NCI-H187 (cell line): ENCODE measurements around the gene NCKAP5.

Experiments used
- DNase-seq, 2 experiments: peaks; one replicate each; lab custom pipeline; 2025; lab: John Stamatoyannopoulos, UW

NCKAP5 gene

GRCh38 chr2:133568172-133568571 lies at the start of gene NCKAP5:
Gene NCKAP5 (minus strand): TSS chr2:133568463. CDS start chr2:133517526, 50,937 bp downstream.
- DNase-seq: no peak

DNA sequence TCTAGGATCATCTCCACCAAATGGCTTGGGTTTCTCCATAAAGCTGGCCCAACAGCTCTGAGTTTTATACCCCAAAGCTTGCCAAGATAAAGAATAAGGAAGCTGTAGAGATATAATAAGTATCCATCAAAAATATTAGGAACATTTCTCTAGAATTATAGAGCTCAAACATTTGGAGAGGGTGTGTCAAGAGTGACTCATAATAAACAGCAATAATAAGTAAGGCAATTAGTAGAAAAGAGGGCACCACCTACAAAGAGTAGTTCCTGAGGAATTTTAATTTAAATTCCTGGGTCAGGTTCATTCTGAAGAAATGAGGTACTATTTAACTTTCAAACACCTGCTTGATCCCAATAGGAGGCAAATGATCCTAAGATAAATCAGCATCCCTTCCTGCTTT lies 41.4 kb upstream of the NCKAP5 start:
- DNase-seq: no peak

DNA sequence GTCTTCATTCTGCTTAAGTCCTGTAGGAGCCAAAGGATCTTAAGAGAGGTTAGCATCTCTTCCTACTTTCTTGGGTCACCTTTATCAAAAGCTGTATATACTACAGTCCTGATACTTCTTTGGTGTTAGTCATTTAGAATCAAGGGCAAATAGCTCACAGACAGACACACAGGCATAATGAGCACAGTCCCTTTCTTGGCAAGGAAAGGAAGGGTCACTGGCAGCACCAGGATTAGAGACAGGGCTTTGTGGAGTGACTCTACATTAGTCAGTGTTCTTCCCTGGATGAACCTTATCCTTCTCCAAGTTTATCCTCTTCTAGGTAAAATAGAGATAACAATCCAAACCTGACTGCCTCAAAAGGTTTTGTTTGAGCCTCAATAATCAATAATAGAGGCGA lies 40.0 kb upstream of the NCKAP5 start:
- no peak for DNase-seq

DNA sequence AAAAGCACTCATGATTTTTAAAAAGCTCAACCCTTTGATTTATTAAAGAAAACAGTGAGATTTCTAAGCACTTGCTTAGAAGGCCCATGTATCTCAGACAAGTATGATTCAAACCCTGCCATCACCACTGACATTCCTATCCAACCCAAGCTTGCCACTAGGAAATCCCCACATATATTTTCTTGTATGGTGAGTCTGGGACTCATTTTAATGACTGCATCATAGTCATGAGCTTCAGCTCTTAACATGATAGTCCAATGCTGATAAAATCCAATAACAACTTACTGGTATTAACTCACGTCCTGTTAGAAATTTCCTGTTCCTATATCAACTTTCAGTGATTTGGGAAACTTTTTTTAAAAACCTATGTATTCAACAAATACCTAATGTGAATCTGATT lies 39.4 kb upstream of the NCKAP5 start:
- DNase-seq: no peak

GRCh38 chr2:133606616-133607015 lies 38.4 kb upstream of the NCKAP5 start:
- no peak for DNase-seq

GRCh38 chr2:133605766-133606137 lies 37.5 kb upstream of the NCKAP5 start:
- DNase-seq: no peak

DNA sequence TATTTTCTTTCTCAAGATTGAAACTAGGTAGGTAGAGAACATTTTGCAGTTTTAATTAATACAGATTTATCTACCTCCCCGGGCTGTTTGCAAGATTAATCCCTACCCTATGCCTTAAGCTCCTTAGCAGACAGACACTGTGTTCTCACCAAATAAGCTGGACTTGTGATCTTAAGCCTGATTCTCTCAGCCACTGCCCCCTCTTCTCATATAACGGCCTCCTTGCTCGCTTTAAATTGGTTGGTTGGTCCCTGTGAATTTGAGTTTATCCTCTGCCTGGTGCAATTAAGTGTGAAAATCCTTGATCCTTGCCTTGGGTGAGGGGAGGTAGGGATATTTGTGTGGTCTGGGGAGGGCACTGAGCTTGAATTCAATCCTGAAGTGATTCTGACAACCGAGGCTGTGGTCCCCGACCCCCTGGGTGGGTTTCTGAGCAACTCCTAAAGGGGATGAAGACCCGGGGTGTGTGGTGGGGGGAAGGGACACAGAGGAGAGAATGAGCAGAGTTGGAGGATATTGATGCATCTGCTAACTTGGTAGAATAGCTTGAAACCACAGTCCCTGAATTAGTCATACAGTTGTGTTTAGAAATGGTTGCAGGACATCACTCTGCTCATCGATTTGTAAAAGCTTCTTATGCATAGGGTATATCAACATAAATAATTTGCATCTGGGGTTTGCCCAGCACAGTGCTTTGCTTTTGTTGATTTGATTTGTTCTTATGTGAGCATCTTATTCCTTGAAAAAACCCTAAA lies 36.9 kb upstream of the NCKAP5 start:
- DNase-seq: no peak

DNA sequence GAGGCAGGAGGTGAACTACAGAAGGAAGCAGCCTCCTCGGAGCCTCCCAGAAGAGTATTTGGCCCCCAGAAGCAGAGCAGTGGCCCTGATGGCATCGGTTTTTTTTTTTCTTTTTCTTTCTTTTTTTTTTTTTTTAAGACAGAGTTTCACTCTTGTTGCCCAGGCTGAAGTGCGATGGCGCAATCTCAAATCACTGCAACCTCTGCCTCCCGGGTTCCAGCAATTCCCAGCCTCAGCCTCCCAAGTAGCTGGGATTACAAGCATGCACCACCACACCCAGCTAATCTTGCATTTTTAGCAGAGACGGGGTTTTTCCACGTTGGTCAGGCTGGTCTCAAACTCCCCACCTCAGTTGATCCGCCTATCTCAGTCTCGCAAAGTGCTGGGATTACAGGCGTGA lies 34.8 kb upstream of the NCKAP5 start:
- no peak for DNase-seq

GRCh38 chr2:133602538-133602937 lies 34.3 kb upstream of the NCKAP5 start:
- no peak for DNase-seq

DNA sequence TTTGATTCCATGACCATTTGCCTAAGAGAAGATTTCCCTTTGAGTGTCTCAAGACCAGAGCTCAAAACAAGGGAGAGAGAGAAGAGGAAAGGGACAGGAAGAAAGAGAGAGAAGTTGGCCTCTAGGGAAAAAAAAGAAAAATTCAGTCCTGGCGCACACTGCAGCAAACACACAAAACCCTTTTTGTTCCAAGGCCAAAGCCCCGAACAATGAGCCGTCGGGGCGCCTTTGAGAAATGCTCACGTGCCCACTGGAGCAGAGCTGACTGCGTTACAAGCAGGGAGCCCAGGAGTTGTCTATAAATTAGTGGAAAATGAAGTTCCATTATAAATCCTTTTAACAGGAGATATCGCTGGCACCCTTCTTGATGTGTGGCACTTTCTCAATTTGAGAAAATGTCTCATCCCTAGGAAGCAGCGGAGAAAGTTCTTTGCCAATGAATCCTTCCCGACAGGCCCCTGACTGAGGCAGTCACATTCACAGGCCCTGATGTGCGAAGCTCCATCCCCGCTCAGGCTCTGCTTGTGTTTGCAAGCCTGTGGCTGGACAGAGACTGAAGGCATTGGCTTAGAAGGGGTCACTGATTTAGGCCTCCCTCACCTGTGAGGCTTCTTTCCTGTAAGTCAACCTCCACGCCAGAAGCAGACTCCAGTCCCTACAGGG lies 32.1 kb upstream of the NCKAP5 start:
- no peak for DNase-seq

DNA sequence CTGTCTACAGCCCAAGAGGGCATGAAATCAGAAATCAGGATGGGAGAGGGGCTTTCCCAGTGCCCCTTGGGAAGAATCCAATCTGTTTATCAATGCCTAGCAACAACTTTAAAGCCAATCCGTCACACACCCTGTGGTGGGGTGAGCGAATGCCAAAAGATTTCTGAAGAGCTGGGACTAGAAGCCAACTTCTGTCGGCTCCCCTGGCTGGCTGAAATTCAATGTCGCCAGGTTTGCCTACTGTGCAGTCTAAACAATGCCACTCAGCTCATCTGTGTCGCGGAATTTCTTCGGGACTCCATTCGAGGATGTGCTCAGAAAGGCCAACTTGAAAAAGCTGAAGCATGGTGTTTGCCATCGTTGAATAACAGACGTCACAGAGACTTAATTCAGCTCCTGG lies 31.5 kb upstream of the NCKAP5 start:
- no peak for DNase-seq

DNA sequence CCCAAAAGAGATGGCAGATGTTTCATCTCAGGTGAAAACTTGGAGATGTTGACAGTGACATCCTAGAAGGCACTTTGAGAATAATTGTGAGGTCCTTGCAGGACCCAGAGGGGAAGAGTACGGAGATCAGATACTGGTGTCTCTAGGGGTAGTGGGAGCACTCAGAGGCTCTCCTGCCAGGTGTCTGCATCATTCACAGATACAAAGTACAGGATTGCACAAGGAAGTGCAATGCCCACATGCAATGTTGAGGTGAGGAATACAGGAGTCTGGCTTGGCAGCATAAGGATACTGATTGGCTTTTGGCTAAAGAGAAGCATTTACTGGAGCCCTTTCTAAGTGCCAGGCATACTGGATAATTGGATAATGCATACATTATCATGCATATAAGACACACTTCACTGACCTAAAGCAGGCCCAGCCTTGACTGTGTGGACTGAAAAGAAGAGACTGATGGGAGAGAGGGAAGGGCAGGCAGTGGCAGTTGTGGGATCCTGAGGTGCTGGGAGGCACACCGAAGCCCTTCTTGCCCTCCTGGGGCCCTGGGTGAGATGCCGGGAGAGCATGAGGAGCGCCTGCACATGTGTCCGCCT lies 31.0 kb upstream of the NCKAP5 start:
- no peak for DNase-seq

DNA sequence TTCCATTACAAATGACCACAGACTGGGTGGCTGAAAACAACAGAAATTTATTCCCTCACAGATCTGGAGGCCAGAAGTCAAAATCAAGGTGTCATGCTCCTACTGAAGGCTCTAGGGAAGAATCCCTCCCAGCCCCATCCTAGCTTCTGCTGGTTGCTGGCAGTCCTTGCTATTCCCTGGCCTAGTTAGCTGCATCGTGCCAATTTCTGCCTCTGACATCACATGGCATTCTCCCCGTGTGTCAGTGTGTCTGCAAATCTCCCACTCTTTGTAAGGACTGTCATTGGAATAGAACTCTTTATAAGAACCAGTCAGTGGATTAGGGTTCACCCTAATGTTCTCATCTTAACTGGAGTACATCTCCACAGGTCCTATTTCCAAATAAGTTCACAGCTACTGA lies 30.5 kb upstream of the NCKAP5 start:
- DNase-seq: no peak

GRCh38 chr2:133596701-133597393 lies 28.6 kb upstream of the NCKAP5 start:
- no peak for DNase-seq

- peak in 1 of 2 experiments; percentile 4 for DNase-seq
Measured at GRCh38 chr2:133591164-133591563, 22.9 kb upstream of the NCKAP5 start.

- DNase-seq: no peak
Measured at GRCh38 chr2:133589456-133589855, 21.2 kb upstream of the NCKAP5 start.

DNA sequence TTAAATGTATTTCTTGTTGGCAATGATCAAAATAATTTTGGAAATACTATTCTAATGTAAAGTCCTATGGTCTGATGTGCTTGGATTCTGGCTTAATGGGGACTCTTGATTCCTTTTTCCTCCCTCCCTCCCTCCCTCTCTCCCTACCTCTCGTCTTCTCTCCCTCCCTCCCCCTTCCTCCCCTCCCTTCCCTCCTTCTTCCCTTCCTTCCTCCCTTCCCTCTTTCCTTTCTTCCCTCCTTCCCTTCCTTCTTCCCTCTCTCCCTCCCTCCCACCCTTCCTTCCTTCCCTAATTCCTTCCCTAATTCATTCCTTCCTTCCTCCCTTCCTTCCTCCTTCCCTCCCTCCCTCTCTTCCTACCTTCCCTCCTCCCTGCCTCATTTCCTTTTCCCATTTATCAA lies 19.9 kb upstream of the NCKAP5 start:
- DNase-seq: no peak

DNA sequence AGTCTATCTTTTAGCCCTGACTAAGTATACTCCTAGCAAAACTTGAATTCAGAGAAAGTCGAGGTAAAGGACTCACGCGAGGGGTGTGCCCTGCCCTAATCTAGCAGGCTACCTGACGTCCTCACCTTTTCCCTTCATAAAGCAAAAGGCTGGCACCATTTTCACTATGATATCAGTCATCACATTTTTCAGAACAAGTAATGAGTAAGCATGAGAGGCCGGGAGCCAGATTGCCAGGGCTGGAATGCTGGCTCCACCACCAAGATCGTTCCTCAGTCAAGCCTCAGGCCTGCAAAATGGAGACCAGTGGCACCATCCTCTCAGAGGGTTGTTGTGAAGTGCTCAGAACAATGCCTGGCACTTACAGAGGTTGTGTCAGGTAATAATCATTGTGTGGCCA lies 18.7 kb upstream of the NCKAP5 start:
- no peak for DNase-seq

DNA sequence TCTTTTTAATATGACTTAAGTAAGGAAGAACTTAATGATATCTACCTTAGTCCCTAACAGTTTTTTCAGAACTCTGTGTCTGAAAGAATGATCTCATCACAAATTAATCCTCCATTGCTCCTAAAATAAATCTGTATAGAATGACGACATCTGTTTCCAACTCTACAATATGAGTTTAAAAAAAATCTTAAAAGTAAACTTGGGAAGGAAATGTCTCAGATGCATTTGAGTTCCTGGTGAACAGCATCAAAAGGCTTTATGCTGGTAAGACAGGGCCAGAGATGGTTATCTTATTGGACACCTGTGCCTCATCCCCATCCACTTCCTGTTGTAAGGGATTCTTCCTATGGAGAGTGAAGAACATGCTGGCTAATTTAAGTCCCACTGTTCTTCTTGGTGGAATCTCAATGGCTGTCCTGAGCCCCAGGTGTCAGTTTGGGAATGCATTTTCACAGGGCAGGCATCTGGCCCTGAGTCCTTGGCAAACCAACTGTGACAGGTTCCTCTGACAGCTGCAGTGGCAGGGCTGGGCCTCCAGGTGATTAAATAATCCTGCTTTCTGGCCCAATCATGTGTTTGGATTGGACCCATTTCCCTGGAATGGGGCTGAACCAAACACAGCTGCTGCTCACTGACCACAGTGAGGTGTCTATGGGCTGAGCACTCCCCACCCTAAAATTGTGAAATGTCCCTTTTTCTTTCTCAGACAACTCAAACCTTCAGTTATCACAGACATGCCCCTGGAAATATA lies 12.9 kb upstream of the NCKAP5 start:
- DNase-seq: no peak

GRCh38 chr2:133579274-133579673 lies 11.0 kb upstream of the NCKAP5 start:
- no peak for DNase-seq

- DNase-seq: no peak
Measured at GRCh38 chr2:133576714-133577113, 8.5 kb upstream of the NCKAP5 start.

DNA sequence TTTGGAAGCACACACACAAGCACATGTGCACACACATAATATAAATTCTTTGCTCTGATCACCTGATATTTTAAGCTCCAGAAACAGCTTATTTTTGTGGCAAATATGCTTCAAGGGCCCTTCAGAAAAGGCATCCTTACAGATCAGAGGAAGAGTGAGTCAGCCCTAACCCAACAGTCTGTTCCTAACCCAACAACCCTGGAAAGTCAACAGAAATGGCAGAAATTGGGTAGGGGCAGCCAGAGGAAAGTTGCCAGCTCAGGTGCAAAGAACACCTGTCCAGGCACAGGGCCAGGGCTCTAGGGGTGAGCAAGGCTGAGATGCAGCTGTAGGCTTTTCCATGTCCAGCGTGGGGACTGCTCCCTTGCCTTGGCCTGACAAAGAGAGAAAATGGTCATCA lies 6.4 kb upstream of the NCKAP5 start:
- DNase-seq: no peak
